HepG2 (cell line): Measurements from ENCODE around the gene PEX11A. TPM values are rescaled to one million over a fixed set of nuclear protein-coding genes. Genes with fewer than 3 reads are reported as not detected.

Experiments
- DNMT3B ChIP-seq: conservative IDR thresholded peaks from 2 replicates; pipeline ENCODE4 v1.6.1; 2016; ENCODE audit warnings: missing biosample characterization, control low read depth
- SOX13 ChIP-seq, 3 experiments: fragments of 450-650 bp in 1 of 3; sonication (generic) in 1 of 3; formaldehyde crosslinking in 1 of 3; IDR thresholded peaks in 2 of 3; conservative IDR thresholded peaks in 1 of 3; 2 replicates each; pipeline versions ENCODE4 v1.5.0 to v1.6.1; 2016 to 2020; ENCODE audit warnings: antibody characterized with exemption in 1 of 3, mild to moderate bottlenecking in 1 of 3, missing compliant biosample characterization in 1 of 3, missing genetic modification reagents in 1 of 3, moderate library complexity in 1 of 3
- SRSF9 ChIP-seq: fragments of 200-400 bp; formaldehyde crosslinking; IDR thresholded peaks from 2 replicates; pipeline ENCODE4 v1.6.1; 2018; ENCODE audit warnings: borderline replicate concordance, mild to moderate bottlenecking, low read depth, low read length; ENCODE audit not compliant: insufficient read depth, poor library complexity, severe bottlenecking
- ZFY ChIP-seq: sonication (generic); formaldehyde crosslinking; IDR thresholded peaks from 2 replicates; pipeline ENCODE4 v1.4.0; 2020; ENCODE audit warnings: missing genetic modification reagents
- ZNF550 ChIP-seq: sonication (generic); formaldehyde crosslinking; IDR thresholded peaks from 2 replicates; pipeline ENCODE4 v1.4.0; 2020; ENCODE audit warnings: mild to moderate bottlenecking, missing genetic modification reagents, borderline replicate concordance
- polyA plus RNA-seq, 8 experiments: library from polyadenylated mRNA; depleted of rRNA in 3 of 8; stranded (reverse) in 7 of 8; unstranded in 1 of 8; fragments of >200 nt; fragmentation: Illumina TruSeq in 4 of 8; extraction: Trizol in 4 of 8; gene quantifications; 2 replicates each; pipeline versions ENCODE4 v1.2.1 to v1.2.3, GENCODE V29; 2011 to 2016; ENCODE audit warnings: low read depth in 4 of 8, missing spikeins in 1 of 8, mixed read lengths in 1 of 8; ENCODE audit not compliant: insufficient read depth in 1 of 8
- total RNA-seq, 5 experiments: library from RNA; depleted of rRNA; stranded (reverse); fragments of >200 nt; fragmentation: Illumina TruSeq; extraction: Trizol; gene quantifications; 2 replicates each; pipeline ENCODE4 v1.2.3, GENCODE V29; 2016; ENCODE audit warnings: low read depth in 1 of 5
- TF ChIP-seq, protein P1 (sequence below): sonication (generic); formaldehyde crosslinking; IDR thresholded peaks from 2 replicates; pipeline ENCODE4 v1.4.0; 2020; ENCODE audit warnings: missing genetic modification reagents, borderline replicate concordance
- TF ChIP-seq, protein P2 (sequence below): sonication (generic); IDR thresholded peaks from 2 replicates; pipeline ENCODE4 v1.6.1; 2016; ENCODE audit warnings: low read depth, borderline replicate concordance
- TF ChIP-seq, protein P3 (sequence below): sonication (generic); formaldehyde crosslinking; IDR thresholded peaks from 2 replicates; pipeline ENCODE4 v1.5.0; 2020; ENCODE audit warnings: mild to moderate bottlenecking, missing genetic modification reagents, borderline replicate concordance

Gene PEX11A
- total and polyA plus RNA-seq, 2 of the 13 experiments (the other 11 are each of a cell fraction or from before 2014, with no cell fraction given) = 9.9 to 15.1 TPM

DNA sequence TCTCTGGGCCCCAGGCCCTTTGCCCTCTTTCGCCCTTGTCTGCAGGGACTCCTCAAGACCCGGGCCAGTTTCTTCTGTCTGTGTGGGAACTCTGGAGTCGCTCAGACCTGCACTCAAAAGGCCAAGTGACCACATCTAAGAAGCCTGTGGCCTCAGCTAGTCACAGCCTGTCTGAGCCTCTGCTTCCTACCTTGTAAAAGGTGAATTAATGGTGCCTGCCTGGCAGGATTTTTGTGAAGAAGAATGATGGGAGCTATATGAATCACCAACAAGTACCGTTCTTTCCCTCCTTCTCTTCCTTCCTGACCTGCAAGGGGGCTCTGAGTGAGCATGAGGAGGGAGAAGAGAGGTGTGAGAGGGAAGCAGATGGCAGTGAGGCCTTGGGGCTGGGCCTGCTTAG is 18.9 kb downstream of the PEX11A start (continued):
- no peak for TF ChIP-seq SOX13 (IDR thresholded peaks at IDR 0.05)
- no peak for TF ChIP-seq SOX13 (CRISPR knock-in tag; conservative IDR thresholded peaks at IDR 0.05 in 1 of 2, IDR thresholded peaks at IDR 0.05 in 1 of 2)
- TF ChIP-seq, protein P1, sequence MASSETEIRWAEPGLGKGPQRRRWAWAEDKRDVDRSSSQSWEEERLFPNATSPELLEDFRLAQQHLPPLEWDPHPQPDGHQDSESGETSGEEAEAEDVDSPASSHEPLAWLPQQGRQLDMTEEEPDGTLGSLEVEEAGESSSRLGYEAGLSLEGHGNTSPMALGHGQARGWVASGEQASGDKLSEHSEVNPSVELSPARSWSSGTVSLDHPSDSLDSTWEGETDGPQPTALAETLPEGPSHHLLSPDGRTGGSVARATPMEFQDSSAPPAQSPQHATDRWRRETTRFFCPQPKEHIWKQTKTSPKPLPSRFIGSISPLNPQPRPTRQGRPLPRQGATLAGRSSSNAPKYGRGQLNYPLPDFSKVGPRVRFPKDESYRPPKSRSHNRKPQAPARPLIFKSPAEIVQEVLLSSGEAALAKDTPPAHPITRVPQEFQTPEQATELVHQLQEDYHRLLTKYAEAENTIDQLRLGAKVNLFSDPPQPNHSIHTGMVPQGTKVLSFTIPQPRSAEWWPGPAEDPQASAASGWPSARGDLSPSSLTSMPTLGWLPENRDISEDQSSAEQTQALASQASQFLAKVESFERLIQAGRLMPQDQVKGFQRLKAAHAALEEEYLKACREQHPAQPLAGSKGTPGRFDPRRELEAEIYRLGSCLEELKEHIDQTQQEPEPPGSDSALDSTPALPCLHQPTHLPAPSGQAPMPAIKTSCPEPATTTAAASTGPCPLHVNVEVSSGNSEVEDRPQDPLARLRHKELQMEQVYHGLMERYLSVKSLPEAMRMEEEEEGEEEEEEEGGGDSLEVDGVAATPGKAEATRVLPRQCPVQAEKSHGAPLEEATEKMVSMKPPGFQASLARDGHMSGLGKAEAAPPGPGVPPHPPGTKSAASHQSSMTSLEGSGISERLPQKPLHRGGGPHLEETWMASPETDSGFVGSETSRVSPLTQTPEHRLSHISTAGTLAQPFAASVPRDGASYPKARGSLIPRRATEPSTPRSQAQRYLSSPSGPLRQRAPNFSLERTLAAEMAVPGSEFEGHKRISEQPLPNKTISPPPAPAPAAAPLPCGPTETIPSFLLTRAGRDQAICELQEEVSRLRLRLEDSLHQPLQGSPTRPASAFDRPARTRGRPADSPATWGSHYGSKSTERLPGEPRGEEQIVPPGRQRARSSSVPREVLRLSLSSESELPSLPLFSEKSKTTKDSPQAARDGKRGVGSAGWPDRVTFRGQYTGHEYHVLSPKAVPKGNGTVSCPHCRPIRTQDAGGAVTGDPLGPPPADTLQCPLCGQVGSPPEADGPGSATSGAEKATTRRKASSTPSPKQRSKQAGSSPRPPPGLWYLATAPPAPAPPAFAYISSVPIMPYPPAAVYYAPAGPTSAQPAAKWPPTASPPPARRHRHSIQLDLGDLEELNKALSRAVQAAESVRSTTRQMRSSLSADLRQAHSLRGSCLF (CRISPR knock-in tag) = no peak
- TF ChIP-seq DNMT3B (CRISPR knock-in tag) = no peak
- no peak for TF ChIP-seq SRSF9
- TF ChIP-seq, protein P2, sequence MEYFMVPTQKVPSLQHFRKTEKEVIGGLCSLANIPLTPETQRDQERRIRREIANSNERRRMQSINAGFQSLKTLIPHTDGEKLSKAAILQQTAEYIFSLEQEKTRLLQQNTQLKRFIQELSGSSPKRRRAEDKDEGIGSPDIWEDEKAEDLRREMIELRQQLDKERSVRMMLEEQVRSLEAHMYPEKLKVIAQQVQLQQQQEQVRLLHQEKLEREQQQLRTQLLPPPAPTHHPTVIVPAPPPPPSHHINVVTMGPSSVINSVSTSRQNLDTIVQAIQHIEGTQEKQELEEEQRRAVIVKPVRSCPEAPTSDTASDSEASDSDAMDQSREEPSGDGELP = no peak
- TF ChIP-seq ZNF550 (CRISPR knock-in tag) = no peak
- TF ChIP-seq, protein P3, sequence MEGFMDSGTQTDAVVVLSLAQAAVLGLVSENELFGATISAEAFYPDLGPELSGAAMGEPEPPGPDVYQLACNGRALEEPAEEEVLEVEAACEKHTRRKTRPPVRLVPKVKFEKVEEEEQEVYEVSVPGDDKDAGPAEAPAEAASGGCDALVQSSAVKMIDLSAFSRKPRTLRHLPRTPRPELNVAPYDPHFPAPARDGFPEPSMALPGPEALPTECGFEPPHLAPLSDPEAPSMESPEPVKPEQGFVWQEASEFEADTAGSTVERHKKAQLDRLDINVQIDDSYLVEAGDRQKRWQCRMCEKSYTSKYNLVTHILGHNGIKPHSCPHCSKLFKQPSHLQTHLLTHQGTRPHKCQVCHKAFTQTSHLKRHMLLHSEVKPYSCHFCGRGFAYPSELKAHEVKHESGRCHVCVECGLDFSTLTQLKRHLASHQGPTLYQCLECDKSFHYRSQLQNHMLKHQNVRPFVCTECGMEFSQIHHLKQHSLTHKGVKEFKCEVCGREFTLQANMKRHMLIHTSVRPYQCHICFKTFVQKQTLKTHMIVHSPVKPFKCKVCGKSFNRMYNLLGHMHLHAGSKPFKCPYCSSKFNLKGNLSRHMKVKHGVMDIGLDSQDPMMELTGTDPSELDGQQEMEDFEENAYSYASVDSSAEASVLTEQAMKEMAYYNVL (CRISPR knock-in tag) = no peak
- no peak for TF ChIP-seq ZFY (CRISPR knock-in tag)
